Effector memory CD8-positive, alpha-beta T cell (primary cell): ENCODE measurements around the gene SLC38A10.

ENCODE experiments used
- ATAC-seq: fragments of 150-1000 bp; cut with Tn5 transposase; replicated peaks from 2 replicates; pipeline ENCODE4 v1.10.0; 2021; ENCODE audit warnings: mild to moderate bottlenecking, moderate library complexity
- DNase-seq, 3 experiments: peaks; one replicate each; pipeline ENCODE4 v3.0.0; 2021
- H3K27ac Mint-ChIP-seq, 2 donors: one replicate each; pipeline ENCODE4 v1.8.0; 2022; ENCODE audit warnings: mild to moderate bottlenecking in 2 of 2, mixed read lengths in 2 of 2, moderate library complexity in 2 of 2
- H3K27me3 Mint-ChIP-seq, 2 donors: one replicate each; pipeline ENCODE4 v1.8.0; 2022; ENCODE audit warnings: mixed read lengths in 2 of 2
- H3K36me3 Mint-ChIP-seq: one replicate; pipeline ENCODE4 v1.8.0; 2022; ENCODE audit warnings: mild to moderate bottlenecking, moderate library complexity, mixed read lengths; ENCODE audit not compliant: insufficient read depth
- H3K4me1 Mint-ChIP-seq, 2 donors: one replicate each; pipeline ENCODE4 v1.8.0; 2022; ENCODE audit warnings: low read depth in 2 of 2, mixed read lengths in 2 of 2
- H3K4me3 Mint-ChIP-seq, 2 donors: one replicate each; pipeline ENCODE4 v1.8.0; 2022; ENCODE audit warnings: mild to moderate bottlenecking in 2 of 2, mixed read lengths in 2 of 2, moderate library complexity in 2 of 2
- H3K9me3 Mint-ChIP-seq, 2 donors: one replicate each; pipeline ENCODE4 v1.8.0; 2022; ENCODE audit warnings: mixed read lengths in 2 of 2

SLC38A10 gene

GRCh38 chr17:81252987-81253329 lies 42.1 kb downstream of the SLC38A10 start:
- Mint-ChIP-seq H3K4me1 (peaks cover 11 to 17% of the 10 kb centered on the region in 2 donors), H3K36me3 (peaks cover 36% of the 10 kb centered on the region), H3K4me3 (peak overlapping the region in 1 of 2 donors; percentile 19), H3K9me3 (no peaks in the 10 kb centered on the region), H3K27ac (peak overlapping the region; percentile 59 to 79), H3K27me3 (no peaks in the 10 kb centered on the region)
- DNase-seq: no peak
- ATAC-seq: no peak

GRCh38 chr17:81252326-81252986 lies 42.7 kb downstream of the SLC38A10 start:
- peak overlapping the region in 1 of 2 donors; percentile 83 for H3K27ac Mint-ChIP-seq
- DNase-seq (no peak), ATAC-seq (no peak)
- H3K36me3 Mint-ChIP-seq: peaks cover 36% of the 10 kb centered on the region
- peaks cover 11 to 17% of the 10 kb centered on the region in 2 donors for H3K4me1 Mint-ChIP-seq
- no peaks in the 10 kb centered on the region for H3K27me3 Mint-ChIP-seq
- peak overlapping the region in 1 of 2 donors; percentile 21 for H3K4me3 Mint-ChIP-seq
- H3K9me3 Mint-ChIP-seq: no peaks in the 10 kb centered on the region

- DNase-seq (peak in 1 of 3 experiments; percentile 30), ATAC-seq (peak; percentile 57)
- Mint-ChIP-seq H3K9me3 (no peaks in the 10 kb centered on the region), H3K4me1 (peaks cover 14 to 17% of the 10 kb centered on the region in 2 donors), H3K27me3 (no peaks in the 10 kb centered on the region), H3K4me3 (peak overlapping the region in 1 of 2 donors; percentile 22), H3K36me3 (peaks cover 36% of the 10 kb centered on the region), H3K27ac (peak overlapping the region in 1 of 2 donors; percentile 83)
These were observed 43.3 kb downstream of the SLC38A10 start for GRCh38 chr17:81251709-81252301.

- Mint-ChIP-seq H3K4me1 (peaks cover 15 to 17% of the 10 kb centered on the region in 2 donors), H3K36me3 (peaks cover 36% of the 10 kb centered on the region), H3K9me3 (no peaks in the 10 kb centered on the region), H3K4me3 (peak overlapping the region in 1 of 2 donors; percentile 22), H3K27me3 (no peaks in the 10 kb centered on the region), H3K27ac (peak overlapping the region in 1 of 2 donors; percentile 19)
- ATAC-seq: no peak
- no peak for DNase-seq
These were observed 43.9 kb downstream of the SLC38A10 start for GRCh38 chr17:81251094-81251708.

- DNase-seq: no peak
- no peaks in the 10 kb centered on the region for H3K9me3 Mint-ChIP-seq
- no peak overlapping the region for H3K4me3 Mint-ChIP-seq
- peak overlapping the region in 1 of 2 donors; percentile 62 for H3K27ac Mint-ChIP-seq
- H3K27me3 Mint-ChIP-seq: no peaks in the 10 kb centered on the region
- ATAC-seq: no peak
- peaks cover 36% of the 10 kb centered on the region for H3K36me3 Mint-ChIP-seq
- peaks cover 15 to 17% of the 10 kb centered on the region in 2 donors for H3K4me1 Mint-ChIP-seq
These were observed 44.6 kb downstream of the SLC38A10 start for GRCh38 chr17:81250286-81251093.

- Mint-ChIP-seq H3K4me3 (no peak overlapping the region), H3K27me3 (no peaks in the 10 kb centered on the region), H3K27ac (peak overlapping the region in 1 of 2 donors; percentile 62), H3K9me3 (no peaks in the 10 kb centered on the region), H3K36me3 (peaks cover 34% of the 10 kb centered on the region), H3K4me1 (peaks cover 17% of the 10 kb centered on the region in 2 donors)
- ATAC-seq (no peak), DNase-seq (no peak)
These were observed 45.7 kb downstream of the SLC38A10 start for GRCh38 chr17:81249223-81250040.

- Mint-ChIP-seq H3K27me3 (no peaks in the 10 kb centered on the region), H3K9me3 (no peaks in the 10 kb centered on the region), H3K36me3 (peaks cover 29% of the 10 kb centered on the region), H3K27ac (peak overlapping the region in 1 of 2 donors; percentile 58), H3K4me1 (peaks cover 12 to 13% of the 10 kb centered on the region in 2 donors), H3K4me3 (no peak overlapping the region)
- DNase-seq (no peak), ATAC-seq (no peak)
These were observed 46.5 kb downstream of the SLC38A10 start for GRCh38 chr17:81248649-81249048.

- no peak for DNase-seq
- no peak for ATAC-seq
- peaks cover 19% of the 10 kb centered on the region for H3K36me3 Mint-ChIP-seq
- H3K27ac Mint-ChIP-seq: no peak overlapping the region
- H3K27me3 Mint-ChIP-seq: no peaks in the 10 kb centered on the region
- peaks cover 4 to 6% of the 10 kb centered on the region in 2 donors for H3K4me1 Mint-ChIP-seq
- H3K4me3 Mint-ChIP-seq: no peak overlapping the region
- no peaks in the 10 kb centered on the region for H3K9me3 Mint-ChIP-seq
These were observed 47.6 kb downstream of the SLC38A10 start for GRCh38 chr17:81247339-81247990.

- no peak for DNase-seq
- Mint-ChIP-seq H3K27me3 (no peaks in the 10 kb centered on the region), H3K36me3 (peaks cover 15% of the 10 kb centered on the region), H3K9me3 (no peaks in the 10 kb centered on the region), H3K27ac (no peak overlapping the region), H3K4me1 (peaks cover 6 to 11% of the 10 kb centered on the region in 2 donors), H3K4me3 (no peak overlapping the region)
- ATAC-seq: no peak
These were observed 48.3 kb downstream of the SLC38A10 start for GRCh38 chr17:81246679-81247338.

- DNase-seq: no peak
- peaks cover 11 to 16% of the 10 kb centered on the region in 2 donors for H3K4me1 Mint-ChIP-seq
- H3K27me3 Mint-ChIP-seq: no peaks in the 10 kb centered on the region
- no peak overlapping the region for H3K4me3 Mint-ChIP-seq
- H3K9me3 Mint-ChIP-seq: no peaks in the 10 kb centered on the region
- no peak overlapping the region for H3K27ac Mint-ChIP-seq
- no peak for ATAC-seq
- H3K36me3 Mint-ChIP-seq: peaks cover 16% of the 10 kb centered on the region
These were observed 48.8 kb downstream of the SLC38A10 start for GRCh38 chr17:81246343-81246670.

- no peak for ATAC-seq
These were observed 49.3 kb downstream of the SLC38A10 start for GRCh38 chr17:81245665-81246342.

More at GRCh38 chr17:81245665-81246342, 49.3 kb downstream of the SLC38A10 start:
- H3K9me3 Mint-ChIP-seq: no peaks in the 10 kb centered on the region
- H3K27ac Mint-ChIP-seq: peak overlapping the region in 1 of 2 donors; percentile 32
- peaks cover 16 to 21% of the 10 kb centered on the region in 2 donors for H3K4me1 Mint-ChIP-seq
- H3K27me3 Mint-ChIP-seq: no peaks in the 10 kb centered on the region
- DNase-seq: no peak
- H3K36me3 Mint-ChIP-seq: peaks cover 21% of the 10 kb centered on the region
- H3K4me3 Mint-ChIP-seq: no peak overlapping the region
